NT2/D1 (cell line): ENCODE data around the gene HSFX1.
"Not testable (repeated sequence)": the region's sequence is repeated elsewhere in the genome, so short reads cannot be mapped to it uniquely, and the experiment has no call there.

Experiments
- SUZ12 ChIP-seq: IDR thresholded peaks from 2 replicates; pipeline ENCODE4 v1.6.1; 2011; ENCODE audit not compliant: insufficient read length, insufficient read depth; ENCODE audit errors: extremely low read depth
- YY1 ChIP-seq: IDR thresholded peaks from 2 replicates; pipeline ENCODE4 v1.6.1; 2011; ENCODE audit not compliant: insufficient read length, insufficient read depth

GRCh38 chrX:149795531-149795930 lies 21.7 kb downstream of the HSFX1 start:
- TF ChIP-seq YY1, SUZ12: not testable (repeated sequence)
